Measurements from ENCODE around the gene DAAM1. TPM values are rescaled to one million over a fixed set of nuclear protein-coding genes. Genes with fewer than 3 reads are reported as not detected.

DAAM1 gene
- total RNA-seq, result 10 to 100 TPM; 22.2 to 22.4 TPM

GRCh38 chr14:59188461-59189090 is at the start of gene DAAM1:
TSS of gene DAAM1 (plus strand) at chr14:59188667. CDS start at chr14:59263478, 74,811 bp downstream.
- H3K4me3 Mint-ChIP-seq, result peak within 1 kb of the TSS; percentile 86
- DNase-seq, result peak; percentile 97
- H3K4me1 Mint-ChIP-seq, result peaks cover 26% of the 10 kb centered on the region
- no peaks in the 10 kb centered on the region for H3K36me3 Mint-ChIP-seq (ENCODE audit: low read depth)
- POLR2A ChIA-PET, result interaction anchor here (0.6 to 2.4 kb wide), 11 partner anchors 21 to 1920 kb away, joined by 3 to 19 read pairs (median 5); partner anchors contain the start of genes AP5M1, EXOC5, JKAMP and KIAA0586
- CTCF ChIA-PET, result interaction anchor here (1.2 to 1.8 kb wide), 2 partner anchors 54 to 255 kb away, joined by 5 to 6 read pairs; no protein-coding TSS in a partner anchor
- peaks cover 20% of the 10 kb centered on the region for H3K27me3 Mint-ChIP-seq
- no peaks in the 10 kb centered on the region for H3K9me3 Mint-ChIP-seq
- H3K27ac Mint-ChIP-seq, result peak within 1 kb of the TSS; percentile 73

GRCh38 chr14:59139324-59139723 is 49.1 kb upstream of the DAAM1 start:
- no peaks in the 10 kb centered on the region for H3K4me1 Mint-ChIP-seq
- no peaks in the 10 kb centered on the region for H3K9me3 Mint-ChIP-seq
- peaks cover 5% of the 10 kb centered on the region for H3K27me3 Mint-ChIP-seq
- CTCF ChIA-PET, result no interaction called here
- no peak overlapping the region for H3K4me3 Mint-ChIP-seq
- H3K36me3 Mint-ChIP-seq (ENCODE audit: low read depth), result no peaks in the 10 kb centered on the region
- H3K27ac Mint-ChIP-seq, result no peak overlapping the region
- POLR2A ChIA-PET, result no interaction called here
- DNase-seq, result no peak

- Mint-ChIP-seq H3K9me3 (no peaks in the 10 kb centered on the region), H3K27ac (no peak overlapping the region), H3K36me3 (ENCODE audit: low read depth) (no peaks in the 10 kb centered on the region), H3K27me3 (peaks cover 5% of the 10 kb centered on the region), H3K4me3 (no peak overlapping the region), H3K4me1 (no peaks in the 10 kb centered on the region)
- DNase-seq, result no peak
- ChIA-PET POLR2A (no interaction called here), CTCF (interaction anchor here (1.1 kb wide), 1 partner anchor 11 kb away, joined by 3 read pairs; no protein-coding TSS in a partner anchor)
Measured at GRCh38 chr14:59140106-59140843, 48.2 kb upstream of the DAAM1 start.

GRCh38 chr14:59146484-59146883 is 42.0 kb upstream of the DAAM1 start:
- no peak overlapping the region for H3K4me3 Mint-ChIP-seq
- ChIA-PET POLR2A (no interaction called here), CTCF (no interaction called here)
- H3K27ac Mint-ChIP-seq, result no peak overlapping the region
- H3K27me3 Mint-ChIP-seq, result peaks cover 8% of the 10 kb centered on the region
- no peaks in the 10 kb centered on the region for H3K9me3 Mint-ChIP-seq
- no peak for DNase-seq
- no peaks in the 10 kb centered on the region for H3K4me1 Mint-ChIP-seq
- no peaks in the 10 kb centered on the region for H3K36me3 Mint-ChIP-seq (ENCODE audit: low read depth)

- H3K36me3 Mint-ChIP-seq (ENCODE audit: low read depth), result no peaks in the 10 kb centered on the region
- no peak overlapping the region for H3K4me3 Mint-ChIP-seq
- peaks cover 2% of the 10 kb centered on the region for H3K9me3 Mint-ChIP-seq
- no peaks in the 10 kb centered on the region for H3K4me1 Mint-ChIP-seq
- POLR2A ChIA-PET, result no interaction called here
- DNase-seq, result no peak
- peaks cover 7% of the 10 kb centered on the region for H3K27me3 Mint-ChIP-seq
- CTCF ChIA-PET, result no interaction called here
- H3K27ac Mint-ChIP-seq, result no peak overlapping the region
Measured at GRCh38 chr14:59147007-59147406, 41.5 kb upstream of the DAAM1 start.

GRCh38 chr14:59148334-59148900 is 40.0 kb upstream of the DAAM1 start:
- Mint-ChIP-seq H3K27ac (no peak overlapping the region), H3K4me1 (no peaks in the 10 kb centered on the region), H3K27me3 (peaks cover 2% of the 10 kb centered on the region), H3K36me3 (ENCODE audit: low read depth) (no peaks in the 10 kb centered on the region), H3K4me3 (no peak overlapping the region), H3K9me3 (peaks cover 2% of the 10 kb centered on the region)
- POLR2A ChIA-PET, result no interaction called here
- no peak for DNase-seq
- CTCF ChIA-PET, result no interaction called here

GRCh38 chr14:59150990-59151389 is 37.5 kb upstream of the DAAM1 start:
- POLR2A ChIA-PET, result no interaction called here
- Mint-ChIP-seq H3K27me3 (peaks cover 2% of the 10 kb centered on the region), H3K4me3 (no peak overlapping the region), H3K9me3 (peaks cover 2% of the 10 kb centered on the region), H3K36me3 (ENCODE audit: low read depth) (no peaks in the 10 kb centered on the region), H3K27ac (no peak overlapping the region), H3K4me1 (peaks cover 13% of the 10 kb centered on the region)
- no peak for DNase-seq
- CTCF ChIA-PET, result no interaction called here

- peaks cover 13% of the 10 kb centered on the region for H3K4me1 Mint-ChIP-seq
- no peaks in the 10 kb centered on the region for H3K36me3 Mint-ChIP-seq (ENCODE audit: low read depth)
- H3K27me3 Mint-ChIP-seq, result peaks cover 2% of the 10 kb centered on the region
- H3K9me3 Mint-ChIP-seq, result peaks cover 2% of the 10 kb centered on the region
- ChIA-PET CTCF (no interaction called here), POLR2A (no interaction called here)
- no peak overlapping the region for H3K27ac Mint-ChIP-seq
- H3K4me3 Mint-ChIP-seq, result no peak overlapping the region
- no peak for DNase-seq
Measured at GRCh38 chr14:59154373-59154772, 34.1 kb upstream of the DAAM1 start.

GRCh38 chr14:59155886-59156285 is 32.6 kb upstream of the DAAM1 start:
- peaks cover 7% of the 10 kb centered on the region for H3K27me3 Mint-ChIP-seq
- CTCF ChIA-PET, result no interaction called here
- POLR2A ChIA-PET, result no interaction called here
- H3K4me1 Mint-ChIP-seq, result peaks cover 13% of the 10 kb centered on the region
- DNase-seq, result no peak
- H3K36me3 Mint-ChIP-seq (ENCODE audit: low read depth), result no peaks in the 10 kb centered on the region
- H3K27ac Mint-ChIP-seq, result no peak overlapping the region
- H3K4me3 Mint-ChIP-seq, result no peak overlapping the region
- peaks cover 2% of the 10 kb centered on the region for H3K9me3 Mint-ChIP-seq

- no peak for DNase-seq
- CTCF ChIA-PET, result no interaction called here
- POLR2A ChIA-PET, result no interaction called here
- Mint-ChIP-seq H3K27me3 (peaks cover 16% of the 10 kb centered on the region), H3K9me3 (no peaks in the 10 kb centered on the region), H3K27ac (no peak overlapping the region), H3K4me1 (peaks cover 9% of the 10 kb centered on the region), H3K4me3 (no peak overlapping the region), H3K36me3 (ENCODE audit: low read depth) (no peaks in the 10 kb centered on the region)
Measured at GRCh38 chr14:59159169-59159568, 29.3 kb upstream of the DAAM1 start.

GRCh38 chr14:59160506-59160905 is 28.0 kb upstream of the DAAM1 start:
- peaks cover 16% of the 10 kb centered on the region for H3K27me3 Mint-ChIP-seq
- H3K36me3 Mint-ChIP-seq (ENCODE audit: low read depth), result no peaks in the 10 kb centered on the region
- H3K27ac Mint-ChIP-seq, result no peak overlapping the region
- no peak overlapping the region for H3K4me3 Mint-ChIP-seq
- ChIA-PET POLR2A (no interaction called here), CTCF (no interaction called here)
- no peaks in the 10 kb centered on the region for H3K9me3 Mint-ChIP-seq
- no peak for DNase-seq
- peaks cover 1% of the 10 kb centered on the region for H3K4me1 Mint-ChIP-seq

GRCh38 chr14:59161561-59162175 is 26.8 kb upstream of the DAAM1 start:
- Mint-ChIP-seq H3K27ac (no peak overlapping the region), H3K4me3 (no peak overlapping the region), H3K36me3 (ENCODE audit: low read depth) (no peaks in the 10 kb centered on the region), H3K4me1 (no peaks in the 10 kb centered on the region), H3K9me3 (no peaks in the 10 kb centered on the region), H3K27me3 (peaks cover 18% of the 10 kb centered on the region)
- POLR2A ChIA-PET, result no interaction called here
- CTCF ChIA-PET, result no interaction called here
- DNase-seq, result no peak

GRCh38 chr14:59166258-59166657 is 22.2 kb upstream of the DAAM1 start:
- POLR2A ChIA-PET, result no interaction called here
- Mint-ChIP-seq H3K4me3 (no peak overlapping the region), H3K36me3 (ENCODE audit: low read depth) (no peaks in the 10 kb centered on the region), H3K27me3 (peaks cover 10% of the 10 kb centered on the region), H3K4me1 (no peaks in the 10 kb centered on the region), H3K9me3 (no peaks in the 10 kb centered on the region), H3K27ac (no peak overlapping the region)
- CTCF ChIA-PET, result no interaction called here
- DNase-seq, result no peak

Data from activated CD4-positive, alpha-beta memory T cell treated with anti-CD3 and anti-CD28 coated beads, Interleukin-2, amount 10 ng/mL, durations not matched to agents 7 days and 5 days (primary cell).